Naive thymus-derived CD8-positive, alpha-beta T cell (primary cell): ENCODE results near the gene TMEM168. TPM values are rescaled to one million over a fixed set of nuclear protein-coding genes. Genes with fewer than 3 reads are reported as not detected.

ENCODE experiments used
- ATAC-seq, 2 donors: fragments of 150-1000 bp; cut with Tn5 transposase in 1 of 2; sonication (Bioruptor Pico), chemical (Tn5 transposase) in 1 of 2; 1 replicate in 1 of 2; 2 replicates in 1 of 2; pipeline ENCODE4 v1.10.0; 2021; ENCODE audit warnings: mild to moderate bottlenecking in 2 of 2, moderate library complexity in 2 of 2
- POLR2A ChIA-PET: fragments of 350-600 bp; sonication (Branson Sonifier 250); formaldehyde crosslinking; loops from one replicate; lab custom pipeline; 2021; ENCODE audit warnings: antibody characterized with exemption; lab: Charles Lee
- DNase-seq, 10 donors: peaks; one replicate each; pipeline versions ENCODE4 v3.0.0 to v3.0.0-alpha.2; 2020 to 2022
- H3K27ac Mint-ChIP-seq, 10 donors: one replicate each; pipeline ENCODE4 v1.8.0; 2020 to 2022; ENCODE audit warnings: mild to moderate bottlenecking in 10 of 10, mixed read lengths in 10 of 10, moderate library complexity in 4 of 10, inconsistent platforms in 1 of 10
- H3K27me3 Mint-ChIP-seq, 5 donors: one replicate each; pipeline ENCODE4 v1.8.0; 2021 to 2022; ENCODE audit warnings: mixed read lengths in 5 of 5
- H3K36me3 Mint-ChIP-seq, 3 donors: one replicate each; pipeline ENCODE4 v1.8.0; 2020 to 2022; ENCODE audit warnings: mixed read lengths in 3 of 3, mild to moderate bottlenecking in 2 of 3, inconsistent platforms in 1 of 3
- H3K4me1 Mint-ChIP-seq, 4 donors: one replicate each; pipeline ENCODE4 v1.8.0; 2021 to 2022; ENCODE audit warnings: mixed read lengths in 4 of 4
- H3K4me3 Mint-ChIP-seq, 10 donors: one replicate each; pipeline ENCODE4 v1.8.0; 2020 to 2022; ENCODE audit warnings: mild to moderate bottlenecking in 10 of 10, mixed read lengths in 10 of 10, moderate library complexity in 6 of 10, inconsistent platforms in 1 of 10
- H3K9me3 Mint-ChIP-seq, 9 donors: one replicate each; pipeline ENCODE4 v1.8.0; 2020 to 2022; ENCODE audit warnings: mixed read lengths in 9 of 9, mild to moderate bottlenecking in 3 of 9, inconsistent platforms in 1 of 9, moderate library complexity in 1 of 9
- polyA plus RNA-seq, 3 donors: library from polyadenylated mRNA; unstranded; fragments of 300-500 nt; fragmentation: Illumina TruSeq; gene quantifications; one replicate each; pipeline ENCODE4 v1.2.3, GENCODE V29; 2021
- total RNA-seq, 8 experiments: library from RNA in 2 of 8; stranded (reverse) in 2 of 8; gene quantifications; one replicate each; pipeline ENCODE4 v1.2.3 and lab custom pipeline; 2021 to 2026

Gene TMEM168
- total and polyA plus RNA-seq, 5 experiments from 2014 or later = 3.4 to 26.3 (median 5.0) TPM

DNA sequence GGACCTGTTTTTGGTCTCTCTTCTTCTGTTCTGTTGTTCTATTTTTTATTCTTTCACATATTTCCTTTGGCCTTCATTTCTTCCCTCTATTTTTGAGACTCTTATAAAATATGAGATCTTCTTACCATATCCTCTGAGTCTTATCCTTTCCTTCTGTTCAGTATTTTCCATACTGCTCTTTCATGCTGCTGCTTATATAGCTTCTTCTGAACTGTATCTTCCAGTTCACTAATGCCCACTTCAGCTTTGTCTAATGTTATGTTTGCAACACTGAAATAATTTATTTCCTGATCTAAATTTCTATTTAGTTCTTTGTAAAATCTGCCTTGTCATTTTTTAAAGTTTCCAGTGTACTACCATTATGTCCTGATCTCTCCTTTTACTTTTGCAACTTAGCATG is 12.8 kb downstream of the TMEM168 start:
- H3K27me3 Mint-ChIP-seq = no peaks in the 10 kb centered on the region

GRCh38 chr7:112771166-112771565 is 19.0 kb downstream of the TMEM168 start:
- DNase-seq (no peak), ATAC-seq (no peak)
- Mint-ChIP-seq H3K27ac (no peak overlapping the region), H3K27me3 (no peaks in the 10 kb centered on the region), H3K9me3 (no peaks in the 10 kb centered on the region), H3K36me3 (peaks cover 4 to 27% (median 14%) of the 10 kb centered on the region in 3 donors), H3K4me3 (no peak overlapping the region), H3K4me1 (peaks cover 0 to 3% (median 1%) of the 10 kb centered on the region in 4 donors)
- POLR2A ChIA-PET = no interaction called here

More for the DNA sequence above, 12.8 kb downstream of the TMEM168 start:
- Mint-ChIP-seq H3K36me3 (peaks cover 0 to 48% (median 16%) of the 10 kb centered on the region in 3 donors), H3K4me3 (no peak overlapping the region), H3K9me3 (no peaks in the 10 kb centered on the region), H3K27ac (peak overlapping the region in 1 of 10 donors; percentile 18), H3K4me1 (peaks cover 9 to 31% (median 13%) of the 10 kb centered on the region in 4 donors)
- ATAC-seq (no peak), DNase-seq (no peak)
- POLR2A ChIA-PET = no interaction called here

- DNase-seq = no peak
- Mint-ChIP-seq H3K27ac (no peak overlapping the region), H3K4me1 (peaks cover 0 to 11% (median 2%) of the 10 kb centered on the region in 4 donors), H3K36me3 (peaks cover 4 to 22% (median 14%) of the 10 kb centered on the region in 3 donors), H3K9me3 (no peaks in the 10 kb centered on the region), H3K4me3 (no peak overlapping the region), H3K27me3 (no peaks in the 10 kb centered on the region)
- no peak for ATAC-seq
- POLR2A ChIA-PET = no interaction called here
These were observed 20.1 kb downstream of the TMEM168 start for GRCh38 chr7:112770051-112770450.

DNA sequence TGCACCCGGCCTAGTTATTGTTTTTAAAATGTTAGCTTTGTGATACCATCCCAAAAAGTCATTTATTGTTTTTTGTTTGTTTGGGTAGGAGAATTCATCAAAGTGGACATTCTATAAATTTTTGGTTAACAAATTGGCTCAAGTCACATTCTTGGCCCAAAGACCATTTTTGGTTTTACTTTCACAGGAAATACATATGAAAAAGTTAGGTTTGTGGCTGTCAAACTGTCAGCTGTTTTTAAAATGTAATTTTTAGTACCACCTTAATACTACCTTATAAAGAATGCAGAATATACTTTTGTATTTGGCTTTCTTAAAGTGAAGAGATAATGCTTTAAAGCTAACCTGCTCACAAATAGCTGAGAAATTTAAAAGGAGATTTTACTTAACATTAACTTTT is 25.1 kb downstream of the TMEM168 start:
- no peaks in the 10 kb centered on the region for H3K9me3 Mint-ChIP-seq
- no peak overlapping the region for H3K27ac Mint-ChIP-seq
- H3K27me3 Mint-ChIP-seq = no peaks in the 10 kb centered on the region
- H3K36me3 Mint-ChIP-seq = peaks cover 4 to 18% (median 12%) of the 10 kb centered on the region in 3 donors
- no peak overlapping the region for H3K4me3 Mint-ChIP-seq
- no peak for DNase-seq
- POLR2A ChIA-PET = no interaction called here
- no peak for ATAC-seq
- H3K4me1 Mint-ChIP-seq = peaks cover 0 to 21% (median 6%) of the 10 kb centered on the region in 4 donors

DNA sequence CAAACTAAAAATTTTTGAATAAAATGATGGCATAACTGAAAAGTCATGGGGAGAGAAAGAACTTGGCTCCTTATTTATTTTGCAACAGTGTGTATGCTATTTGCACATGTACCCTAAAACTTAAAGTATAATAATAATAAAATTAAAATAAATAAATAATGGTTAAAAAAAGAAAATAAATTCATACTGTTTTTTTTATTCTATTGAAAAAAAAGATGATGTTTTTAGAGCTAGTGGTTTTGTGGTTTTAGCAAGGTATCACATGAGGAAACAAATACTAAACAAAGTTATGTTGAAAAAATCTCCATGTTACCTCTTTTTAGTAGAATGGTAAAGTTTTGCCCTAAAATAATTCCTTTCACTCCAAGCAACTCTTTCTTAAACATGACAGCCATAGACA is 26.2 kb downstream of the TMEM168 start:
- peak overlapping the region in 1 of 10 donors; percentile 52 for H3K27ac Mint-ChIP-seq
- H3K9me3 Mint-ChIP-seq = no peaks in the 10 kb centered on the region
- H3K27me3 Mint-ChIP-seq = no peaks in the 10 kb centered on the region
- POLR2A ChIA-PET = no interaction called here
- peaks cover 0 to 21% (median 6%) of the 10 kb centered on the region in 4 donors for H3K4me1 Mint-ChIP-seq
- H3K36me3 Mint-ChIP-seq = peaks cover 4 to 15% (median 8%) of the 10 kb centered on the region in 3 donors
- ATAC-seq = no peak
- no peak for DNase-seq
- no peak overlapping the region for H3K4me3 Mint-ChIP-seq

DNA sequence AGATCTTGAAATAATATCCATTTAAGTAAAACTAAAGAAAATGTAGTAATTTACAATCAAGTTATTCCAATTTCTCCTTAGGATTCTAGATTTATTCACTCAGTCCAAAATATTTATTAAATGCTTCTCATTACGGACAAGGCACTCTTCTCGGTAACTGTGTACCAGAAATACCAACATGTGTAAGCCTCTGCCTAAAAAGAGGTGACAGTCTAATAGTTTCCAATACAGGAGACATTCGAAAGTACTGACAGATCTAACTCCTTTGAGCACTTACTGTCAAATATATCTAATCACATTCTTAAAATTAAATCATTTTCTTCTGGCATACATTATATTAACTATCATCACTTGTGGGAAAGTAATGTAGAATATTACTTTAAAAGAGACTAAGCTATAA is 26.9 kb downstream of the TMEM168 start:
- H3K27ac Mint-ChIP-seq = peak overlapping the region in 1 of 10 donors; percentile 52
- H3K4me3 Mint-ChIP-seq = no peak overlapping the region
- POLR2A ChIA-PET = no interaction called here
- no peaks in the 10 kb centered on the region for H3K27me3 Mint-ChIP-seq
- no peaks in the 10 kb centered on the region for H3K9me3 Mint-ChIP-seq
- H3K36me3 Mint-ChIP-seq = peaks cover 4 to 15% (median 8%) of the 10 kb centered on the region in 3 donors
- no peak for DNase-seq
- no peak for ATAC-seq
- peaks cover 0 to 21% (median 6%) of the 10 kb centered on the region in 4 donors for H3K4me1 Mint-ChIP-seq

DNA sequence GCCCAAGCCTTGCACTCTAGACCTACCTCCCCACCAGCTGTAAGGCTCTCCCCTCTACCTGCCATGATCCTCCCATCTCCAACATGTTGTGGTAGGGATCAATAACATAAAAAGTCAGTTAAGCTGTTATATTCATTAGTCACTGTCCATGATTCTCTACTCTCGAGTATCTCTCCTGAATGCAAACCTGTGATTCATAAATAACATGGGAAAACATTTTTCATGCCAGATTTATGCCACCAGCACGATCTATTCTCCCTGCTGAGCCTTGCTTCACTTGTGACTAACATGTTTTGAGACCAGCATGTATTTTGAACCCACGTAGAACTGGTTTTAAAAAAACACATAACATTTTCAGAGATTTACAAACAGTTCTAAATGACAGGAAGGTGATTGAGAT is 30.3 kb downstream of the TMEM168 start:
- Mint-ChIP-seq H3K4me1 (peaks cover 0 to 9% (median 7%) of the 10 kb centered on the region in 4 donors), H3K9me3 (peaks cover 0 to 4% (median 0%) of the 10 kb centered on the region in 9 donors), H3K27me3 (no peaks in the 10 kb centered on the region), H3K4me3 (no peak overlapping the region), H3K27ac (no peak overlapping the region), H3K36me3 (peaks cover 0 to 10% (median 5%) of the 10 kb centered on the region in 3 donors)
- ATAC-seq = no peak
- POLR2A ChIA-PET = no interaction called here
- DNase-seq = no peak

DNA sequence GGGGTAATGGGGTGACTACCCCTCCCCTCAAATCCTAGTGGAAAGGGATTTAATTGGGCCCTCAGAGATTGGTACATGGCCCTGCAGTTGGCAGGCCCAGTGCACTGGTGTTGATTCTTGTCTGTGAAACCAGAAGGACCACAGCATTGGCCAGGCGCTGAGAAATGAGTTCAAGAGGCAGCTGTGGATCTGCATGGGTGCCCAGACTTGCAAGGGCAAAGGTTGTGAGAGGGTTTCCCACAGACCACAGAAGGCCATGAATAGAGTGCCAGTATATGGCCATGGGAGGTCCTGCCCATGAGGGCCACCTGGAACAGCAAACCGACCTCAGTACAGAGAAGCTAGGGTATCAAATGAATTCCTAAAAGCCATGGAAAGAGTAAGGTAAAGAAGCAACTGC is 32.9 kb downstream of the TMEM168 start:
- peaks cover 0 to 4% (median 0%) of the 10 kb centered on the region in 9 donors for H3K9me3 Mint-ChIP-seq
- H3K4me3 Mint-ChIP-seq = no peak overlapping the region
- H3K27ac Mint-ChIP-seq = no peak overlapping the region
- POLR2A ChIA-PET = no interaction called here
- ATAC-seq (no peak), DNase-seq (no peak)
- H3K27me3 Mint-ChIP-seq = no peaks in the 10 kb centered on the region
- peaks cover 0 to 8% (median 5%) of the 10 kb centered on the region in 3 donors for H3K36me3 Mint-ChIP-seq
- peaks cover 0 to 8% (median 0%) of the 10 kb centered on the region in 4 donors for H3K4me1 Mint-ChIP-seq

GRCh38 chr7:112753298-112753697 is 36.9 kb downstream of the TMEM168 start:
- peaks cover 6 to 10% (median 8%) of the 10 kb centered on the region in 4 donors for H3K4me1 Mint-ChIP-seq
- no peak for ATAC-seq
- DNase-seq = no peak
- H3K27ac Mint-ChIP-seq = peak overlapping the region in 1 of 10 donors; percentile 35
- peaks cover 0 to 5% (median 2%) of the 10 kb centered on the region in 3 donors for H3K36me3 Mint-ChIP-seq
- peaks cover 0 to 4% (median 0%) of the 10 kb centered on the region in 9 donors for H3K9me3 Mint-ChIP-seq
- POLR2A ChIA-PET = no interaction called here
- H3K27me3 Mint-ChIP-seq = no peaks in the 10 kb centered on the region
- H3K4me3 Mint-ChIP-seq = no peak overlapping the region

- Mint-ChIP-seq H3K27ac (no peak overlapping the region), H3K9me3 (peaks cover 0 to 4% (median 0%) of the 10 kb centered on the region in 9 donors), H3K27me3 (no peaks in the 10 kb centered on the region), H3K4me1 (peaks cover 6 to 10% (median 7%) of the 10 kb centered on the region in 4 donors), H3K36me3 (peaks cover 0 to 5% (median 2%) of the 10 kb centered on the region in 3 donors), H3K4me3 (no peak overlapping the region)
- no peak for ATAC-seq
- DNase-seq = no peak
- POLR2A ChIA-PET = no interaction called here
These were observed 37.6 kb downstream of the TMEM168 start for GRCh38 chr7:112752576-112752975.

GRCh38 chr7:112749775-112750174 is 40.4 kb downstream of the TMEM168 start:
- Mint-ChIP-seq H3K4me1 (peaks cover 4 to 10% (median 7%) of the 10 kb centered on the region in 4 donors), H3K9me3 (peaks cover 0 to 3% (median 0%) of the 10 kb centered on the region in 9 donors), H3K27me3 (no peaks in the 10 kb centered on the region), H3K27ac (no peak overlapping the region), H3K4me3 (no peak overlapping the region), H3K36me3 (no peaks in the 10 kb centered on the region)
- POLR2A ChIA-PET = no interaction called here
- ATAC-seq = no peak
- no peak for DNase-seq

GRCh38 chr7:112748381-112748780 is 41.8 kb downstream of the TMEM168 start:
- Mint-ChIP-seq H3K4me1 (peaks cover 4 to 10% (median 7%) of the 10 kb centered on the region in 4 donors), H3K36me3 (no peaks in the 10 kb centered on the region), H3K27me3 (no peaks in the 10 kb centered on the region), H3K4me3 (no peak overlapping the region), H3K27ac (no peak overlapping the region), H3K9me3 (peaks cover 0 to 3% (median 0%) of the 10 kb centered on the region in 9 donors)
- POLR2A ChIA-PET = no interaction called here
- ATAC-seq (no peak), DNase-seq (no peak)

DNA sequence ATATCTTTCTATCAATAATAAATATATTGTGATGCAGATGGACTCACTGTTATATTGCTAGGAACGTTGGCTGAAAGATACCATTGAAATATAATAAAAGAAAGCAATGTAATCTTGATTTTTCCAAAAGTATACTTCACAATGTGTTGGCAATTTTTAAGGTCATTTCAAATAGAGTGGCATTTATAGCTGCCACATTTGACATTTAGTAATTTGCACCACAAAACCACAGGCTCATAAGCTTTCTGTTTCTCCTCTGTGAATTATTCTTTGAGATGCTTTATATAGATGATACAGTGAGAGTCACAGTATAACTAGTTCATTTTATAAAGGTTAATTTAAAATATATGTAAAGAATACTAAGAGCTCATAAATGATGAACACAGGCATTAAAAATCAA is 44.6 kb downstream of the TMEM168 start:
- Mint-ChIP-seq H3K27me3 (peaks cover 0 to 5% (median 2%) of the 10 kb centered on the region in 5 donors), H3K27ac (no peak overlapping the region), H3K4me1 (peaks cover 4 to 8% (median 4%) of the 10 kb centered on the region in 4 donors), H3K36me3 (peaks cover 0 to 4% (median 0%) of the 10 kb centered on the region in 3 donors), H3K4me3 (no peak overlapping the region), H3K9me3 (peaks cover 0 to 3% (median 0%) of the 10 kb centered on the region in 9 donors)
- ATAC-seq (no peak), DNase-seq (no peak)
- POLR2A ChIA-PET = no interaction called here

DNA sequence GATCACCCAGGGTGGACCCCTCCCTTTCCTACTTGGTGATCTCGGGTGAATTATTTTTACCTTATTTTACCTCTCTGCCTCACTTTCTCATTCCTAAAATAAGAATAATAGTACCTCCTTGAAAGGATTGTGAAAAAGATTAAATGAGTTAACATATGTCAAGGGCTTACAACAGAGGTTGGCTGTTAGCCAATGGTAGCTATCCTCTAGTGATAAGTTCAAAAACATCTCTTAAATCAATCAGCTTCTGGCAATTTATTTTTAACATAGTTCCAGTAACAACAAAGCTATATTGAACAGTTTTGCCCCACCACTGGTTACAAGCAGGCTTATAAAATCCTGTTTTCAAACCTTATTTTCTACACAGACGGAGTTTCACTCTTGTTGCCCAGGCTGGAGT is 45.4 kb downstream of the TMEM168 start:
- no peak for ATAC-seq
- POLR2A ChIA-PET = no interaction called here
- no peak for DNase-seq
- H3K36me3 Mint-ChIP-seq = peaks cover 0 to 7% (median 0%) of the 10 kb centered on the region in 3 donors
- no peak overlapping the region for H3K4me3 Mint-ChIP-seq
- H3K4me1 Mint-ChIP-seq = peaks cover 0 to 2% (median 0%) of the 10 kb centered on the region in 4 donors
- H3K27ac Mint-ChIP-seq = no peak overlapping the region
- peaks cover 0 to 3% (median 0%) of the 10 kb centered on the region in 9 donors for H3K9me3 Mint-ChIP-seq
- H3K27me3 Mint-ChIP-seq = peaks cover 0 to 8% (median 4%) of the 10 kb centered on the region in 5 donors
